GM21619 (cell line): ENCODE measurements around the gene SLC35D2.
"Not testable (repeated sequence)": the region's sequence is repeated elsewhere in the genome, so short reads cannot be mapped to it uniquely, and the experiment has no call there.

ENCODE experiments used
- ATAC-seq: cut with Tn5 transposase; IDR thresholded peaks from one replicate; pipeline ENCODE4 v1.9.1; 2021; ENCODE audit not compliant: unreplicated experiment

SLC35D2 gene

GRCh38 chr9:96361668-96362067 is 21.8 kb downstream of the SLC35D2 start:
- ATAC-seq = no peak

DNA sequence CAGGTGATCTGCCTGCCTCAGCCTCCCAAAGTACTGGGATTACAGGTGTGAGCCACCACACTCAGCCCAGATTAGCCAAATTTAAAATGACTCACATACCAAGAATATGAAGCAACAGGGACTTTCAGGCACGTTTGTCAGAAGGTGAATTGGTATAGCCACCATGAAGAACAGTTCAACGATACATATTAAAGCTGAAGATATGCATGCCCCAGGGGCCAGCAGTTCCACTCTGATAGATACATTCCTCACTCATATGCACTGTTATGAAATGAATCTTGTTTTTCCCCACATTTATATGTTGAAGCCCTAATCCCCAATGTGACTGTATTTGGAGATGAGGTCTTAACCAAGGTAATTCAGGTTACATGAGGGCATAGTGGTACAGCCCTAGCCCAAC is 22.5 kb downstream of the SLC35D2 start:
- no peak for ATAC-seq

- ATAC-seq = not testable (repeated sequence)
Measured at GRCh38 chr9:96360523-96360922, 23.0 kb downstream of the SLC35D2 start.

DNA sequence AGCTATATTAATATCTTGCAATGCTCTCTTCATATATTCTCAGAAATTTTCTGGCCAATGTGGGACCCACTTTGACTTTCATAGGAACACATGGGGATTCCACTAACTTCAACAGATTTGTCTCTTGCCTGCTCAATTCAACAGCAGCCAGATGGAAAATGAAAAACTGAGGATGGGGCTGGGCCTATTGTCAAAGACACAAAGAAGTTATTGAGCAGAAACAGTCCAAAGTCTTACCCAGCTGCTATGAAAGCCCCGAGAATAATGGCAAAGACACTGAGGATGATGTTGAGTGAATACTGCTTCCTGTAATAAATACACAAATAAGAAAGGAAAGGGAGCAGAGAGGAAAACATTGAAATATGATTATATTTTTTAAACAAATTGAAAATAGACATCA is 32.6 kb downstream of the SLC35D2 start:
- ATAC-seq = no peak

DNA sequence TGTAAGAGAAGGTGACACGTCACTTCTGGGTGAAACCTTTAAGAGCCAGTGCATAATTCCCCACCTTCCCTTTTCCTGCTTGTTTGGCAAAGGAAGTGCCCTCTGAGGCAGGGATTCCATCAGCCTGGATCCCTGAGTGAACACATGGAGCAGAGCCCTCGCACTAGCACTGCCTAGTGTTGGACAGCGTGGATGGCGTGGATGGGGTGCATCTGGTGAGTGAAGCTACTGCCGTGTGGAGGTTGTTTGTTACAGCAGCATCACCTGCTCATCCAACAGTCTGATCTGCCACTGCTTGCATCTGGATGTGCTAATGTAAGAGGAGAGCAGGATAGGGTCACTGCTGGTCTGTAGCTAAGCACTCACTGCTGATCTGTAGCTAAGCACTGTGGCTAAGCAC is 35.2 kb downstream of the SLC35D2 start:
- ATAC-seq = no peak

DNA sequence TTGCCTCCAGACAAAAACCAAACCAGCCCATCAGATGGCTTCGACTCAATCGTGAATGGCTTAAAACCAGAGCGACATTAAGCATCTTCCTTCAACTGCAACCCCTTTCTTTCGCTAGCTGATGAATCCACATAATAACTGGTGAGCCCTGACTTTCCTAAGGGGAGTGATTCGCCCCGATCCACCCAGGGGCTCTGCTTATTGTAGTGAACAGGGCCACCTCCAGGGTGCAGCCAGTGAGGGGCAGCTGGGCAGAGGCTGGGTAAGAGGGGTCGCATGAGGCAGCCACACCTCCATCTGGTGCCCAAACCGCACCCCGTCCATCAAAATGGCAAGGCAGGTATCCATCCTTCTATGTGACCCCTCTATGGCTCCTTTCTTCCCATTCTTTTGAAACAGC is 38.0 kb downstream of the SLC35D2 start:
- ATAC-seq = no peak

GRCh38 chr9:96344458-96345180 is 38.9 kb downstream of the SLC35D2 start:
- ATAC-seq = no peak

GRCh38 chr9:96343515-96344360 is 39.8 kb downstream of the SLC35D2 start:
- no peak for ATAC-seq

DNA sequence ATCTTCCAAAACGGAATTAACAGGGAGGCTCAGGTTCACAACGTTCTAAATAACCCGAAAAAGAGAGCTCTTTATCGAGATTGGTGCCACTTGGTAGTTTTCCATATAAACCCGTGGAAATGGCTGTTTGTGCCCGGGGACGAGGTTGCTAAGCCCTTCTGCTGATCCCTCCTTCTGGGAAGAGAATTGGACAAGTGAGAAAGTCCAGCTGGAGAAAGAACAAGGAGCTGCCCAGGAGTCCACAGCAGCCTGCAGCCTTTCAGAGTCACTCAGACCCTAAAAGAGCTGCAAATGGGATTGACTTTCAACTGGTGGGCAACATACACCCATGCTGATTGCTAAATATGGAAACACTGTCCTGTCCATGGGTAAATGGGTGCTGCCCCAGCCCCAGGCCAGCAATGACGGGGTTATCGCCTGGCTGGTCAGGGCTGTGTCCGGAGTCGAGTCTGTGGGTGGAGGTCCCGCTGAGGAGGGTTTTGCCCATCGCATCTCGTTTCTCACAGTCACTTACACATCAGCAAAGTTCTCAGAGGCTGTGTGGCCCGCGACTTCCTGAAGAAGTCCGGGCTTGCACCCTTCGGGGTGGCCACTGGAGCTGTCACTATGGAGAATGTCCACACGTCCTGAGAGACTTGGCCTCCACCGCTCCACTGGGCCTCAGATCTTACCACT is 40.8 kb downstream of the SLC35D2 start:
- no peak for ATAC-seq

GRCh38 chr9:96340707-96341106 is 42.8 kb downstream of the SLC35D2 start:
- ATAC-seq = no peak

DNA sequence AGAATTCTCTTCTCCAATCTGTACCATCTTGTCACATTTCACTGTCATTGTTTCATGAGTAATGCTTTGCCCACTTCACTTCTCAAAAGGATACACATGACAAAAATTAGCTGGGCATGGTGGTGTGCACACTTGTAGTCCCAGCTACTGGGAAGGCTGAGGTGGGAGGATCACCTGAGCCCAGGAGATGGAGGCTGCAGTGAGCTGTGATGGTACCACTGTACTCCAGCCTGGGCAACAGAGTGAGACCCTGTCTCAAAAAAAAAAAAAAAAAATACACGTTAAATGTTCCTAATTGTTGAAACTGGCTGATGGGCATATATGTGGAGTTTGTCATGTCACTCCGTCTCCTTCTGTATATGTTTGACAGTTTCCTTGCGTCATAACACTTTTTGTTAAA is 45.2 kb downstream of the SLC35D2 start:
- ATAC-seq = no peak

DNA sequence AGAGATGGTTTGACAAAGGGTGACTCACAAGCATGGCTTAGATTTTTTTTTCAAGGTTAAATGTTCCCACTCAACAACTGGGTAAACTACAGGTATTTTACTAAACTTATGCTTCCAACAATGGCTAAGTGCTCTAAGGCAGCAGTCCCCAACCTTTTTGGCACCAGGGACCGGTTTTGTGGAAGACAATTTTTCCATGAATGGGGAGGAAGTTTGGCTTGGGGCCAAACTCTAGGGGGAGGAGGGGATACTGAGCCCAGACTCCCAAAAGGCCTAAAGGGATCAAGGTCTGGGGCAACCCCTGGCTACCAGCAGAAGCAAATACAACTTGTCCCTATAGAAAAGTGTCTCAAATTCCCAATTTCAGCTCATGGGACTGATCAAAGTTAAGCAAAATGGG is 49.6 kb downstream of the SLC35D2 start:
- ATAC-seq = no peak

DNA sequence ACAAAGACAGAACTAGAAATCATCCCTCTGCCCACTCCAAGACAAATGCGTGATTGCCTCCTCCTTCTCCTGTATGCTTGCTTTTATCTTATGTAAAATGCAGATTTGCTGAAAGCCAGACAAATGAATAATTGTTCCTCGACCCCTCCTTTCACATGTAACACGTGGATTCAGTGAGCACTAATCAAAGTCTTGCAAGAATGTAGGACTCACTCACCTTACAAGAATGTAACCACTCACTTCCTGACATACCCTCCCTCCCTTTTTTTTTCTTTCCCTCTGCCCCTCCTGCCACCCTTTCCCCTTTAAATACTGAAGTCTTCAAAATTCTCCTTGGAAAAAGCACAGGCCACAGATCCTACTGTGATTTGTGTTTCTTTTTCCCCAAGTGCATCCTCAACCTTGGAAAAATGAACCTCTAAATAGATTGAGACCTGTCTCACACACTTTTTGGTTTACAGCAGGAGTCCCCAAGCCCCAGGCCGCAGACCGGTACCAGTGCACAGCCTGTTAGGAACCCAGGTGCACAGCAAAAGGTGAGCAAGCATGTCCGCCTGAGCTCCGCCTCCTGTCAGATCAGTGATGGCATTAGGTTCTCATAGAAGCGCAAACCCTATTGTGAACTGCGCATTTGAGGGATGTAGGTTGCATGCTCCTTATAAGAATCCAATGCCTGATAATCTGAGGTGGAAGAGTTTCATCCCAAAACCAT is 52.1 kb downstream of the SLC35D2 start:
- ATAC-seq = no peak

DNA sequence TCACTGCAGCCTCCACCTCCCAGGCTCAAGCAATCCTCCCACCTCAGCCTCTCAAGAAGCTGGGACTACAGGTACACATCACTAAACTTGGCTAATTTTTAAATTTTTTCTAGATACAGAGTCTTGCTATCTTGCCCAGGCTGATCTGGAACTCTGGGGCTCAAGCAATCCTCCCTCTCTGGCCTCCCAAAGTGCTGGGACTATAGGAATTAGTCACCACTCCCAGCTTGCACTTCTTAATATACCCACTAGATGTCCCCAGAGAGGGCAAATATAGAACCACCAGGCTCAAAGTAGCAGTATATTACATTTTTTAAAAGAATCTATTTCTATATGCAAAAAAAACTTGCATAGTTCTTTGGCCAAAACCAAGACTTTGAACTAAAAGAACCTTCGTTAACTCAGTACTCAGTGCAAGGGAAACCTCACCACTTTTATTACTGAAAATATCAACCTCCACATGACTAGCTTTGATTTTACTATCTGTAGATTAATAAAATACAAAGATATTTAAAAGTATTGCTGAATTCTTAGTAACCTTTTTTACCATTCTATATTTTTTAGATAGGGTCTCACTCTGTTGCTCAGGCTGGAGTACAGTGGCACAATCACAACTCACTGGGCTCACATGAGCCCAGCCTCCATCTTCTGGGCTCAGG is 55.7 kb downstream of the SLC35D2 start:
- no peak for ATAC-seq

- ATAC-seq = no peak
Measured at GRCh38 chr9:96323169-96323568, 60.3 kb downstream of the SLC35D2 start.

DNA sequence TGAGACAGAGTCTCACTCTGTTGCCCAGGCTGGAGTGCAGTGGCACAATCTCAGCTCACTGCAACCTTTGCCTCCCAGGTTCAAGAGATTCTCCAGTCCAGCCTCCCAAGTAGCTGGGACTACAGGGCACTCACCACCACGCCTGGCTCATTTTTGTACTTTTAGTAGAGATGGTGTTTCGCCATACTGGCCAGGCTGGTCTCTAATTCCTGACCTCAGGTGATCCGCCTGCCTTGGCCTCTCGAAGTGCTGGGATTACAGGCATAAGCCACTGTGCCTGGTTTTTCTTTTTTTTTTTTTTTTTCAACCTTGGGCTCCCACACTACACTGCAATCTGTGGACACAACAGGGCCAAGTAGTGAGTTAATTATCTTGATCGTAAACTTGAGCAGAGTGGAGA is 60.8 kb downstream of the SLC35D2 start:
- ATAC-seq = not testable (repeated sequence)

DNA sequence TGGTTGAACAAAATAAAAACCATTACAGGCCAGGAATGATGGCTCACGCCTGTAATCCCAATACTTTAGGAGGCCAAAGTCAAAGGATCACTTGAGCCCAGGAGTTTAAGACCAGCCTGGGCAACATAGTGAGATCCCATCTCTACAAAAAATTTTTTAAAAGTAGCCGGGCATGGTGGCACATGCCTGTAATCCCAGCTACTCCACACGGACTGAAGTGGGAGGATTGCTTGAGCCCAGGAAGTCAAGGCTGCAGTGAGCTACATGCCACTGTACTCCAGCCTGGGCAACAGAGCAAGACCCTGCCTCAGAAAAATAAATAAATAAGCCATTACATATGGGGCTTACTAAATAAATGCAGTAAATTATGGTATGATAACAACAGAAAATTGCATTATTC is 61.3 kb downstream of the SLC35D2 start:
- not testable (repeated sequence) for ATAC-seq

- ATAC-seq = no peak
Measured at GRCh38 chr9:96321515-96321914, 62.0 kb downstream of the SLC35D2 start.

DNA sequence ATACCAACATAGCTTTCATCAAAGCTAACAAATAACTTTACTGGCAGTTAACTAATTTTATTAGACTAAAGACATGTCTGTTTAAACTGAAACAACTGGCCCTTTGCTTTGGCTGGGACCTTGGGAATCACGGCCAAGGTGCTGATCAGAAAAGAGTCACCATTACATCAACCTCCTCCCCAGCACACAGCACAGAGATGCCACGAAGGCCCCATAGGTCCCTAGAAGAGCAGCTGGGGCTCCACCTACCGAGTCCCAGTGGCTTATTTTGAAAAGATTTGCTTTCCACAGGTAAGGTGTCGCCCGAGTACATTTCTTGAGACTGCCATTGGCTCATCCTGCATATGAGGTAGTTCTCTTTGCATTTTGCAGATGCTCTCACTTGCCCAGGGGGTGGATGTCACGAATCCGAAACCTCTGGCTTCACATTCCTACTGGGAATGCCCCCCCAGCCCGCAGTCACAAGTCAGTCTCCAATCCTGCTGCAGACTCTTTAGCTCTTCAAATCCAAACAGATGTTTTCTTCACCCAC is 62.7 kb downstream of the SLC35D2 start:
- ATAC-seq = no peak

- ATAC-seq = no peak
Measured at GRCh38 chr9:96318921-96319565, 64.5 kb downstream of the SLC35D2 start.
